Heart right ventricle (tissue), 16 donors: ENCODE data around the gene ARRB1. TPM values are rescaled to one million over a fixed set of nuclear protein-coding genes. Genes with fewer than 3 reads are reported as not detected.

Experiments
- ATAC-seq, 8 donors: fragments of 200-7000 bp; cut with Tn5 transposase; one replicate each; pipeline ENCODE4 v1.9.1; 2020; ENCODE audit warnings: mild to moderate bottlenecking in 8 of 8, moderate library complexity in 8 of 8, moderate number of reproducible peaks in 1 of 8
- DNase-seq, 2 donors: peaks; one replicate each; pipeline ENCODE4 v3.0.0-alpha.2; 2020
- H3K27ac ChIP-seq, 10 donors: fragments of 200-600 bp; sonication (generic) in 2 of 10; one replicate each; pipeline versions ENCODE4 v1.5.0 to v1.8.0; 2020 to 2022; ENCODE audit warnings: mild to moderate bottlenecking in 3 of 10
- H3K27me3 ChIP-seq, 7 donors: fragments of 200-600 bp; one replicate each; pipeline ENCODE4 v1.8.0; 2021 to 2022; ENCODE audit warnings: mild to moderate bottlenecking in 2 of 7
- H3K36me3 ChIP-seq, 9 donors: fragments of 200-600 bp; sonication (generic) in 1 of 9; one replicate each; pipeline versions ENCODE4 v1.5.0 to v1.8.0; 2020 to 2022; ENCODE audit warnings: mild to moderate bottlenecking in 2 of 9
- H3K4me1 ChIP-seq, 9 donors: fragments of 200-600 bp; sonication (generic) in 1 of 9; one replicate each; pipeline versions ENCODE4 v1.5.0 to v1.8.0; 2020 to 2022; ENCODE audit warnings: mild to moderate bottlenecking in 4 of 9
- H3K4me3 ChIP-seq, 10 donors: fragments of 200-600 bp; sonication (generic) in 2 of 10; one replicate each; pipeline versions ENCODE4 v1.5.0 to v1.8.0; 2020 to 2022; ENCODE audit warnings: mild to moderate bottlenecking in 7 of 10, moderate library complexity in 2 of 10
- H3K9me3 ChIP-seq, 11 donors: fragments of 200-600 bp in 10 of 11; sonication (generic) in 2 of 11; one replicate each; pipeline versions ENCODE4 v1.5.0 to v1.8.0; 2013 to 2022; ENCODE audit warnings: mild to moderate bottlenecking in 2 of 11, control low read depth in 1 of 11, moderate library complexity in 1 of 11
- CTCF ChIP-seq, 9 donors: fragments of 200-600 bp; sonication (generic) in 2 of 9; IDR thresholded peaks; one replicate each; pipeline versions ENCODE4 v1.5.0 to v1.8.0; 2021 to 2022; ENCODE audit warnings: antibody characterized with exemption in 9 of 9, mild to moderate bottlenecking in 5 of 9, moderate library complexity in 1 of 9
- WGBS, 2 donors: extraction: QIAGEN DNeasy Blood & Tissue Kit; methylation state at CpG; one replicate each; pipeline ENCODE4 v1.1.7; 2013; ENCODE audit warnings: inconsistent platforms in 1 of 2; 5-methylcytosine and 5-hydroxymethylcytosine counted together
- intact Hi-C, 10 donors: fragments of 100-400 bp; cut with DNase I; formaldehyde crosslinking; loops; one replicate each; pipeline versions ENCODE4 v1.11.1 to v1.14.2; 2022
- polyA plus RNA-seq, 2 donors: library from polyadenylated mRNA; stranded (reverse); fragments of 200-250 nt; gene quantifications; one replicate each; pipeline ENCODE4 v1.2.3, GENCODE V29; 2013
- total RNA-seq, 10 donors: library from RNA; stranded (reverse); fragmentation: NEBNext Ultra II Directional in 3 of 10; extraction: Animal tissue kit (Norgen Biotek cat#: 25700) in 3 of 10; gene quantifications; one replicate each; pipeline versions ENCODE4 v1.2.1 to v1.2.4, GENCODE V29; 2021 to 2023
- donor health status: Arrhythmogenic right ventricular cardiomyopathy.
- donor health status: ischemic (EF 13 %, LVEDD 7.1; RV severe dilation, severe dysfunction).
- donor health status: healthy with polysubstance abuse.
- donor health status: DM: no; HTN: yes; CAD: no.
- donor health status: DM: no; HTN: no; CAD: no.
- donor health status: ischemic (EF 25% LVEDD 6.9; RV normal size, moderate dysfunction).
- donor health status: ischemic (EF 25% LVEDD 5.7; RV mildly dilated, moderate dysfunction).
- donor health status: healthy.
- donor health status: DM: yes; HTN: yes; CAD: no.
- donor health status: Ischemic cardiomyopathy.
- donor health status: ischemic (EF 35%, LVEDD 5.7; RV mildly dilated, moderate dysfunction).
- donor health status: nonischemic (EF 11% LVEDD 7.7; RV severe dilation, severe dysfunction).
- donor health status: DM: yes; HTN: yes; CAD: no.
- donor health status: PGD.
- donor health status: ischemic (EF 29% LVEDD 5.4; RV normal size, mild dysfunction).
- donor health status: nonischemic (EF 23%, LVEDD 6.1; RV moderate dilation, normal function).

Gene ARRB1
- total and polyA plus RNA-seq, 12 donors: 8.1 to 33.9 (median 19.9) TPM

GRCh38 chr11:75356613-75357012, 5.2 kb upstream of the ARRB1 start:
- H3K4me1 ChIP-seq: peaks cover 0 to 15% (median 6%) of the 10 kb centered on the region in 9 donors
- intact Hi-C loops: no loop called here
- H3K36me3 ChIP-seq: no peaks in the 10 kb centered on the region

GRCh38 chr11:75355051-75355450, 3.6 kb upstream of the ARRB1 start:
- no peaks in the 10 kb centered on the region for H3K36me3 ChIP-seq
- WGBS, 2 donors: 81 to 86% methylated on average over 10 of the region's 10 CpGs
- ATAC-seq (no peak), DNase-seq (no peak)
- no peaks in the 10 kb centered on the region for H3K9me3 ChIP-seq
- H3K4me1 ChIP-seq: peaks cover under 1 to 28% (median 16%) of the 10 kb centered on the region in 9 donors
- H3K27me3 ChIP-seq: no peaks in the 10 kb centered on the region
- intact Hi-C loops: no loop called here
- no peak overlapping the region for H3K27ac ChIP-seq
- no peak overlapping the region for H3K4me3 ChIP-seq
- no peak for TF ChIP-seq CTCF (IDR thresholded peaks at IDR 0.05)

More at GRCh38 chr11:75356613-75357012, 5.2 kb upstream of the ARRB1 start:
- DNase-seq (no peak), ATAC-seq (no peak)
- 53 to 66% methylated on average over 2 of the region's 2 CpGs for WGBS, 2 donors
- H3K4me3 ChIP-seq: no peak overlapping the region
- H3K27ac ChIP-seq: no peak overlapping the region
- no peaks in the 10 kb centered on the region for H3K27me3 ChIP-seq
- no peaks in the 10 kb centered on the region for H3K9me3 ChIP-seq
- no peak for TF ChIP-seq CTCF (IDR thresholded peaks at IDR 0.05)

GRCh38 chr11:75352588-75353206, 1.2 kb upstream of the ARRB1 start:
- TF ChIP-seq CTCF (IDR thresholded peaks at IDR 0.05): peak in 1 of 9 donors; percentile 1
- 37 to 40% methylated on average over 5 of the region's 5 CpGs for WGBS, 2 donors
- Histone ChIP-seq H3K9me3 (no peaks in the 10 kb centered on the region), H3K4me1 (peaks cover 22 to 52% (median 40%) of the 10 kb centered on the region in 9 donors), H3K27ac (peak overlapping the region; percentile 57 to 95 (median 92)), H3K27me3 (no peaks in the 10 kb centered on the region), H3K36me3 (peaks cover 0 to 11% (median 0%) of the 10 kb centered on the region in 9 donors), H3K4me3 (peak overlapping the region; percentile 38 to 91 (median 81))
- DNase-seq (no peak), ATAC-seq (no peak)
- intact Hi-C loops: no loop called here

- 1% methylated on average over 58 to 64 of the region's 64 CpGs for WGBS, 2 donors
- intact Hi-C loops: no loop called here
- ATAC-seq (peak; percentile 38 to 80 (median 55)), DNase-seq (peak; percentile 76 to 83)
- Histone ChIP-seq H3K27me3 (no peaks in the 10 kb centered on the region), H3K9me3 (no peaks in the 10 kb centered on the region), H3K36me3 (peaks cover 0 to 11% (median 0%) of the 10 kb centered on the region in 9 donors), H3K4me3 (peak overlapping the region; percentile 38 to 91 (median 81)), H3K4me1 (peaks cover 22 to 59% (median 47%) of the 10 kb centered on the region in 9 donors), H3K27ac (peak overlapping the region; percentile 57 to 95 (median 92))
- peak in 3 of 9 donors; percentile 16 to 34 (median 28) for TF ChIP-seq CTCF (IDR thresholded peaks at IDR 0.05)
Observed at GRCh38 chr11:75351791-75352587, 528 bp upstream of the ARRB1 start.
